NCI-H1092 (cell line): ENCODE data around the gene TUSC2.
A peak's percentile ranks its signal among the peaks of the same experiment; 100 is the strongest.

ENCODE experiments used
- DNase-seq: peaks from one replicate; lab custom pipeline; 2025; lab: John Stamatoyannopoulos, UW

Gene TUSC2

DNA sequence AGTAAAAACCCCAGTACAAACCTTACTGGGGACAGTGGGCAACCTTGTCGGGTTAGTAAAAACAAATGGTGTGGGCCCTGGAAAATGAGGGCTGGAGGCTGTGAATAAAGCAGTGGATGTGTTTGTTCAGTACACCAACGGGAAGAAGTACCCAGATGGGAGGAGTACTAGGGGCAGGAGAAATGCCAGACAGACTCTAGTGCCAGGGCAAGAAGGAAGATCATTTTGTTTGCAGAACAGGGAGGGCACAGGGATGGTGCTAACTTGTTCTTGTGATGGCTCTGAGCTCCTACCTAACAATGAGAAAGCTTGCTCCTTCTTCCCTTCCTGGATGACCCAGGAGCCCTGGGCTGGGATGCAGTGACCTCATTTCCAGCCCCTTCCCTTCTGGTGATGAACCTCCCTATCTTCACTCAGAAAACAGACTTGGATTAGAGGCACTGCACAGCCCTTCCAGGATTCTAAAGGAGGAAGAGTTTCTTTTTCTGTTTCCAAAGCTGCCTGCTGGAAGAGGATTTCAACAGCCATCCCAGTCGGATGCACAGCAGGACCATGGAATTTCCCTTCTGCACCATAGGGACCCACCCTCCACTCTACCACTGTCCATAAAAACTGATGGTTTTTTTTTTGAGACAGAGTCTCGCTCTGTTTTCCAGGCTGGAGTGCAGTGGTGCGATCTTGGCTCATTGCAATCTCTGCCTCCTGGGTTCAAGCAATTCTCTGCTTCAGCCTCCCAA, 6.5 kb upstream of the TUSC2 start:
- no peak for DNase-seq

DNA sequence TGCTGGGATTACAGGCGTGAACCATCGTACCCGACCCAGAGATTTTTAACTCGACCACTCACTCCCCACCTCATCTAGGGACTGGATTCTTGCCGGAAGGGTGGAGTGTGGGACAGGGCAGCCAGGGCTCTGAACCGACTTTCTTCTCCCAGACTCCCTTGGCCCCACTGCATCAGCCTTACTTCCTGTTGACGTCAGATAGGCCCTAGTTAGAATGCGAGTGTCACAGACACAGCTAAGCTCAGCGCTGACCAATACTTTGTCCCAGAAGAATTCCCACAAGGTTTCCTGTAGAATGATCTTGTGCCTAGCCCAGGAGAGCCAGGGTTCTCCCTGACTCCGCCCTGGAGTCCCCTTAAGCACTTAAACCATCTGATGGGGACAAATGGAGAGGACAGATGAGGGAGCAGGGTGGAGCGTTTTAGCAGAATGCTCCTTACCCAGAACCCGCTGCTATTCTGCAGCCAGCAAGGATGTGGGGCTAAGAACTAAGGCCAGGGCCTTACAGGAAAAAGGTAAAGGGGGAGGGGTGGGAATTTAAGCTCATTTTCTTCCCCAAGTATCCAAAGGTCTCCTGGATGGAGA, 5.8 kb upstream of the TUSC2 start:
- no peak for DNase-seq

DNA sequence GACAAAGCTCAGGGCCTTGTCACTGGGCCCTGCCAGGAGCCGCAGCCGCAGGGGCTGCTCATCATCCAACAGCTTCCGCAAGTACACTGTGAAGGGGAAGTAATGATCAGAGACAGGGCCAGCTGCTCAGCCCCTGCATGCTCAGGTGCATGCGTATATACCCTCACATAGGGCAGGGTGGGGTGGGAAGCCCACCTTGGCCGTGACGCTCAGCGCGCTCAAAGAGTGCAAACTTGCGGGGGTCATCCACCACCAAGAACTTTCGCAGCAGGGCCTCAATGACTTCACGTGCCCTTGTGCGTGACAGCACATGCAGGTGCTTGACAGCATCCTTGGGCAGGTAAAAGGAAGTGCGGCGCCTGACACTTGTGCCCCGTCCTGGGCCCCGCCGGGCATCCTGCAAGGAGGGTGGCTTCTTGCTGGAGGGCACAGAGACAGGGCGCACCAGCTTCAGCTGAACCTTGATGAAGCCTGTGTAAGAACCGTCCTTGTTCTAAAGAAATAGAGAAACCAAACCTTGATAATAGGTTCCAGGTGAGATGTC, 3.4 kb upstream of the TUSC2 start:
- no peak for DNase-seq

DNA sequence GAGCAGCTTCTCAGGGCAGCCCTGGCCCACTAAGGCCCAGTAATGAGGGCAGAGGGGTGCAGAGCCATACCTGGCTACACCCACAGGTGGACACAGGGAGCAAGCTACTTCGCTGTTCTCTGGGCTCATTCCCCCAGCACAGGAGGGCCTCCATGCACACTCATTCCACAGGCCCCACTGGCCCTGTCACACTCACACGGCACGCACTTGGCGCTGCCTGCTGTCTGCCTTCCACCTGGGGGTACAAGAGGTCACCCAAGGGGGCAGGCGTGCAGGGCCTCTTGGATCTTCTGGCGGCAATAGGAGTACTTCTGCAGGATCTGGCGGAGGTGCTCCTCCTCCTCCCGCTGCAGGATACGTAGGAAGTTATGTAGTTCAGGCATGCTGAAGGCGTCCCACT, 2.3 kb upstream of the TUSC2 start:
- DNase-seq = no peak

DNA sequence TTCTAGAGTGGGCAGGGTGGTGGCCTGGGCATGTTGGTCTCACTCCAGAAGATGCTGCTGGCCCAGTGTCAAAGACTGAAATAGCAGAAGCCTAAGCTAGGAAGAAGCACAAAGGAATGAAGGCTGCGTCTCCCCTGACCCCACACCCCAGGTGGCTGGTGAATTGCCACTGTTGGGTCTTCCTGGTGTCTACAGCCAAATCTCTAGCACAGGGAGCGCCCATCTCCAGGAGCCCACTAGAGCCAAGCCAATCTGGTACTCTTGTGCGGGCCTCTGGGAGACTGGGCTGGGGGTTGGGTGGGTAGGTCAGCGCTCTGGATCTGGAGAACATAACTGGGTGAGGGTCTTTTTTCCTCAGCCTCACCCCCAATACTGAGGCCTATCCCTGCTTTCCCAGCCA, 894 bp downstream of the TUSC2 start:
- DNase-seq = no peak

DNA sequence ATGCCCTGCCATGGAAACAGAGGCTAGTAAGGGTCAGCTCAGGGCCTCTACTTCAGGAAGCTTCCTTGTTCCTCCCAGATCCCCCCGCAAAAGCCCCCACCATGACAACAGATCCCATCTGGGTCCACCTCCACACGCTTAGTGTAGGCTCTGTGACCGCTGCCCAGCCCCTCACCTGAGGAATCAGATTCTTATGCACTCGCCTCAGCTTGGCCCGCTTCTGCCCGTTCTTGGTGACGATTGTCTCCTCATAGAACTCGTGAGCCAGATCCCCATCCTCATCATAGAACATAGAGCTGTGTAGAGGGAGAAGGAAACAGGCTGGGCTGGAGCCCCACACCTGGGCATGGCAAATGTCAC, 1.9 kb downstream of the TUSC2 start:
- DNase-seq = no peak

DNA sequence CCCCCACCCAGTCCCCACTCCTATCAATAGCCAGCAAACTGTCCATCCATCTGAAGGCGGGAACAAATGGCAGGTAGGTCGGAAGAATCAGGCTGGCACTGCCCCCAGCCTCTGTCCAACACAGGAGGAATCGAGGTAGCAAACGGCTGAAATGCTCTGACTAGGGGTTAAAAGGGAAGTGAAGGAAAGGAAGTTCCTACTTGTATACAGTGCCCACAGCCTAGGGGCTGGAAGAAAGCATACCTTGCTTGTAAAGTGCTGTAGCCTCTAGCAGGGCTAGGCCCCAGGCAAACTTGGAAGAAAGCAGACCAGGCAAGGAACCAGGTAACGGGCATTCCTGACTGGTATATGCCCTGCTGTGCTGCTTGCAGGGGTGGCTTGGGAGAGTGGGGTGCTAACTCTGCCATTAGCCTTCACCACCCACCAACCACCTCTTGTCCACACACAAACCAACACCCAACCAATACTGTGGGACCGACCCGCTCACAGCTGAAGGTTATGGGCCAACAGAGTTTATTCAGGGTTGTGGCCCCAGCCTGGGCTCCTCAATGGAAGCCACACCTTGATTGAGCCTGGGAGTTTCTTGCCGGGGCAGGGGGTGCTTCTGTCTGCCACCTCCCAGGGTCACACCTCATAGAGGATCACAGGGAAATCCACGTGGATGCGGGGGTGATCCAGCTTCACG, 2.4 kb downstream of the TUSC2 start:
- no peak for DNase-seq

DNA sequence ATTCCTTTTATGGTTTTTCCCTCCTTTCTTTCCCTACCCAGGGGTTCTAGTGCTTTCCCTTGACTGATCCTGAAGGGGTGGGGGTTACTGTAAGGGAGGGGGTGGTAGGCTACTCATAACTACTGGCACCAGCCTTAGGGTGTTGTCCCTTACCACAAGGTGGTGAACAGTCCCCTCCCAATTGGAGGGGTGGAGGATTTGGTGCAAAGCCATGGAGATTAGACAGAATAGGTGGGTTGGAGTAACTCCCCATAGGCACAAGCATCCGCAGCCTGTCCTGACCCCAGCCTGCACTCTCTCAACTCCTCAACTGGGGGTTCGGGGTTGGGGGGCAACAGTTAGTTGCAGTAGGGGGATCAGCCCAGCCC, 2.9 kb downstream of the TUSC2 start:
- no peak for DNase-seq

DNA sequence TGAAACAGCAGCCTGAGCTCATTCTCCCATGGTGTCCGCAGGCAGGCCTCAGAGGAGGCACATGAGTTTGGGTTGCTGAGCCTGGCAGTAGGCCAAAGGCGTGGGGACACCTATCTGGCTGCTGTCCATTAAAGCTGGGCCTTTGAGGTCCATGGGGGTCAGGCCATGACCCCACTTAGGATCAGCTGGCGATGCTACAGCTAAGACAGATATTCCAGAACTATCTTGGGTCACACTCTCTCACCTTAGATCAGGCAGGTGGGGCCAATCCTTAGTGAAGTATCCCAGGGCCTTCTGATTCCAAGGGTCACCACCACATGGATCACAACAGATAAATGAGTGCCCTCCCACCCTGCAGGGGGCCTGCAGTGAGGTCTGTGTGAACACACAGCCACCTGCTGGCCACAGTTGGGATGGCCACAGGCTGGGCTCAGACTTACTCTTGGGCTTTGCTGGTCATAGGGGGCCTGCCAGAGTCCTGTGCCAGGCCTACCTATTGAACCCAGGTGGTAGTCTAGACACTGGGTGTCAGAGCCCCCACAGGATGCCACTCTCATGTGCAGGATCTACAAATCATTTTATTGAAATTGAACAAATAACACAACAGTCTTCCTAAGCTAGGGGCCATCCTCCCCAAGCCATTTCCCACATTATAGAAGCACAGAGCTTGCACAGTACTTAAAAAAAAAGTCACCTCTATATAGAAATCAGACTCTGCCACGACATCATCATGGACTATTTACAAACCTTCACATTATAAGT, 3.5 kb downstream of the TUSC2 start:
- peak; percentile 25 for DNase-seq

DNA sequence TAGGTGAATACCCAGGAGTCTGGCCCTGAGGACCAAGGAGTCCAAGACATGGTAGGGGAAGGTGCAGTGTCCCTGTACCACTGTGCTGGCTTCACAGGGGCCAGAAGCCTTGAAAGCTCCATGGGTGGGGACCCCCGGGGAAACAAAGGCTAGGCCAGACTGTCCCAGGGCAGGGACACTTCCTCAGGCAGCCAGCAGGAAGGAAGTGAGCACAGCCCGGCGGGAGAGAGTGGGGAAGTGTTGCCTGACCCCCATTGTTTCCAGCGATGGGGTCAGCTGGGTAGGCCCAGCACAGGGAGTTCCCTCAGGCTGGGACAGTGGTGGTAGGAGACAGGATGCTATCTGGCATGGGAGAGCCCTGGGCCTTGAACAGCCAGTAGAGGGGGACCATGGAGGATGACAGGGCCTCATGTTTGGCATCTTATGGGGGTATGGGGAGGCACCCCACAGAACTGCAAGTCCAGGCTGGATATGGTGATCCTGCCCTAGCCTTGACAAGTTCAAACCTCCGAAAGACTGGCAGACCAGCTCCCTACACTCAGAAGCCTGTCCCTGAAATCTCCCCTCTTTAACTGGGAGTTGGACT, 4.3 kb downstream of the TUSC2 start:
- DNase-seq = no peak

DNA sequence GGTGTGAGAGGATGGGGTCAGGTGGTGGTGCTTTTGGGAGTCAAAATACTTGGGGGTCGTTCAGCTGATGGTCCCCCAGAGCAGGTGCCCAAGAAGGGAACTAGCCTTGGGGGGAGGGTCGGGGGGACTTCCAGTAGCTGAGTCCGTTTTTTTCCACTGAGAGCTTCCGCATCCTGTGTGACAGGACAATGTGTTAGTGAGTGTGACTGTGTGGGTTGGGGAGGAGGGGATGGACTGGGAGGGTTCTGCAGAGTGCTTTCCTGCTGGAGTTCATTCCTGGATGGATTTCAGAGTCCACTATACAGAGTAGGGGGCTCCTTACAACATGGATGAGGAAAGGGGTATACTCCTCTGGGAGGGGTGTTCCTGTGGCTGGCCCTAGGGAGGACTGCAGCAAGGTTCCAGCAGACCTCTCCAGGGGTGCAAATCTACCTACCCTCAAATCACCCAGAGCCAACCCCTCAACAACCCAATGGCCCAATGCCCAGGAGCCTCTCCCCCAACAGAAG, 4.9 kb downstream of the TUSC2 start:
- no peak for DNase-seq

DNA sequence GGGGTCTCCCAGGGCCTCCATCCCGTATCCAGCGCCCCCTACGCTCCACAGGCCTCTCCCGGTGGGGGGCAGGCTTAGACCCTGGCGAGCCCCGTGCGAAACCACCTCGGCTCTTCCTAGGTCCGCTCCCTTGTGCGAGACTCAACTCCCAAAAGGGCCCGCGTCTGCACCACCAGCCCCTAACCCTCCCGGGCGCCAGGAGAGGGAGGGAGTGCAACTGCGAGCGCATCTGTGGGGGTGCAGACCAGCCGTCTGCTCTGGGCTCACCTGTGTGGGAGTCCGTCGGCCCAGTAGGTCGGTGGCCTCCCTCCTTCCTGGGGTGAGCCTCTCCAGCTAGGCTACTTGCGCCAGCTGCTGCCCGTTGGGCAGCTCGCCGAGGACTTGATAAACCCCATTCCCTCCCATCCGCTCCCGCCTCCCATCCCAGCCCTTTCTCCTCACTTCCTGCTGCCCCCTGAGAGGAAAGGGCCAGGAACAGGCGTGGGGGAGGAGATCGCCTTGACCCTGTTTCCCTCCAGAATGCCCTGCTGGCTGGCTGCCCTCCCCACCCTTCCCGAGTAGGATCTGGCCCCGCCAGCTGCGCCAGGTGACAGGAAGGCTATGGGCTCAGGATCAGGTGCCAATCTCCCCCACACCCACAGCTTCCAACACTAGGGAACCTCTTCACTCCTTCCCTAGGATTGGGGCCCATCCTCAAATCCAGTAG, 5.5 kb downstream of the TUSC2 start, which contains the start of gene HYAL2:
HYAL2 (minus strand) TSS at position 360 of the 706 bp plus-strand sequence. CDS start 2,256 bp downstream, outside the sequence.
- peak; percentile 33 for DNase-seq

DNA sequence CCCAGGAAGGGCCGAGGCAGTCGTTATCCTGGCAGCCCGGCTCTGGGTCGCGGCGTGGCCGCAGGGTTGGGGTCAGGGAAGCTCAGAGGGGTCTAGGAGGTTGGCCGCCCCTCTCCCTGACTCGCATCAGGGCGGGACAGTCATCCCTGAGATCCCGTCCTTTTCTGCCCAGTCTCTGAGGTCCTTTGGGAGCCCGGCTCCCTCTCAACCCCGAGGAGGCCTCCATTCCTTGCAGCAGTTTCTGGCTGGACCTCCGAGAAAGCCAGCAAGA, 6.0 kb downstream of the TUSC2 start:
- DNase-seq = no peak

DNA sequence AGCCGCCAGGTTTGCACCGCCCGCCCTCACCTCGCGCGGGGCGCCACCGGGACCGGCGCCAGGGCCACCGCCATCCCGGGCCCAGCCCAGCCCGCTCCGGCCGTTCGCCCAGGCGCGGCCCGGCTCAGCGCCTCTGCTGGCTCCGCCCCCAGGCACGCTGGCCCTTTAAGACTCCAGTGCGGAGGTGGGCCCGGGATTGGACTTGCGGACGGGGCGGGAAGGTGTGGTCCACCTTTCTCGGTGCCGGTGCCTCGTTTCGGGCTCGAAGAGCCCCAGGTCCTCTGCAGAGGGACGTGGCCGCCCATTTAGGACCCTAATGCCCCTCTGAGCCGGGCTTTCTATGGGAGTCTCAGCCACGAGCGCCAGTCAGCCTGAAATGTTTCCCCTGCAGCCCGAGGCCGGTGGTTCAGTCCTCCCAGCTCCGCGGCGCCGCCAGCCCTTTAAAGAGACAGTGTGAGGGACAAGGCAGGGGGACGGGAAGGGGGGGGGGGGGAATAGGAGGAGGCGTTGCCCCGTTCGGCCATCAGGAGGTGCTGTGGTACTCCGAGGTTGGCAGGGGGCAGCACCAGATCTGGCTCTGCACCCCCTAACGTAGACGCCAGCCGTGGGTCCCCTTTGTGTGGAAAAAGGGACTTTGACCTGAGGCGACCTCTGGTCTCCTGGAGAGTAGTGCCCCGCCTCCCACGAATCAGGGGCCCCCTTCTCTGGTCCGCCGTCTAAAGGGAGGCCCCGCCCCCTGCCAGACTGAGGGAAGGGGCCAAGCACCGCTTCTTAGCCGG, 6.5 kb downstream of the TUSC2 start:
- peak; percentile 65 for DNase-seq

DNA sequence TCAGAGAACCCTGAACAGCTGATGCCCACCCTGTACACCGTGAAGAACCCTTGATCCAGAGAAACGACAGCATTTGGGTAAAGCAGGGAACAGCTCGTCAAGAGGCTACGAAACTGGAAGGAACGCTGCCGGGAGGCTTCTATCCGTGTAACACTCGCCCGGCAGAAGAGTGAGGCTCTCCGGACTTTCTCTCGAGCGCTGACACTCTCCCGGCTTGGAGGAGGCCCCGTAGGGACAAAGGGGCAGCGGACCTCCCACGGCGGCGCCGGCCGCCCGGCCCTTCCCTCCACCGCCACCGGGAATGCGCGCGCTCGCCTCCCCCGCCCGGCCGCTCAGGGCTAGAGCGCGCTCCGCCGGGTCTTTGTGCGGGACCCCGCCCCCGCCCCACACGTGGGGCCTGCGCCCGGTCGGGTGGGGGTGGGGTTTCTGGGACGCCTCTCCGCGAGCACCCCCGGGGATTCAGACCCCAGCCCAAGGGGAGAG, 7.1 kb downstream of the TUSC2 start:
- DNase-seq = peak; percentile 53

DNA sequence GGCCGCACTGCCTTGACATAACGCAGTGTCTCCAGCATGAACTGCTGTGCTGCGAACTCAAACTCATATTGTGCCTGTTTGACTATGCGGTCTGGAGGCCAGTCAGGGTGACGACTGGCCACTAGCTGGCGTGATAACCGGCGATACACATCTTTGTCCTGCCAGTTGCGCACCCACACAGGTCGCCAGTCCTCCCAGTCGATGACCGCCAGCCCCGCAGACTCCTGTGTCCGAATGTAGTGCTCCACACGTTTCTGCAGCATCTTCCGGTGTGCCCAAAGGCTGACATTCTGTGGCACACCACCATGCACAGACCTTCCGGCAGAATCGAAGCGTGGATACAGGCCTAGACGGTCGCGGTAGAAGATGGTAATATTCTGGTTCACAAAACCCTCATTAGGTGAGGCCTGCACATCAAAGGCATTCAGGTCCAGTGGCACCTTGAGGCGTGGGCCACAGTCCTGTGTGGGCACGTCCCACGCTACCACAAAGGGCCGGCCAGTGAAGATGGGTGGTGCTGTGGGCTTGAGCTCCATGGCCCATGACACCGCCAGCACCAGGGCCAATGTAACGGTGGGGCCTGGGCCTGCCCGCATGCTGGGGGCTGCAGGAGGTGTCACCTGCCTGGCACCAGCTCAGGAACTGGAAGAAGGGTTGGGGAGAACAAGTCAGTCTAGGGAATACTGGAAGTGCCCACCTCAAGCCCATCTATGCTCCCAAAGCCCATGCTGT, 8.0 kb downstream of the TUSC2 start:
- DNase-seq = no peak

DNA sequence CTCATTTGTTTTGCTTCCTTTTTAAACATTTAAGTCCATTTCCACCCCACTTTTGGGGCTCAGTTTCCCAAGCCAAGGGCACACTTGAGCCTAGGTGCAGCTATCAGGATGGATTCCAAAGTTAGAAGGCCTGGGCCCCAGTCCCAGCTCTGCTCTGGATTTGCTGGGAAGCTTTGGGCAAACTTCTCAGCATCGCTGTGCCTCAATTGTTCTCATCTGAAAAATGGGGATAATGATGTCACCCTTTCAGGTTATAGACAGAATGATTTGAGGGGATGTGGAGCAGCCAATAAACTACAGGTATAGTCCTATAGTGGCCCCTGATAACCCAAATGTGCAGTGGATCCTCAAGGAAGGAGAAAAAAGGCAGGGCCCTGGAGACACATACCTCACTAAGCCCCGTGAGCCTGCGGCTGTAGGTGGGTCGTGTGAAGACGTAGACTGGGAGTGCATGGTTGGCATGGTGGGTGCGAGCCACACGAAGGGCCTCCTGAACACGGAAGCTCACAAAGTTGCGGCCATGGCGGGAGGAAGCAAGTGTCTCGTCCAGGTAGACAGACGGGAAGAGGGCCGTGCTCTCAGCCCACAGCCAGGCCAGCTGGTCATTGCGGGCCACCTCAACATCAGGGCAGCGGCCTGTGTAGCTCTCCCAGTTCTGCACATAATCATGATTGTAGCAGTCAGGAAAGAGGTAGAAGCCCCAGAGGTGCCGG, 8.7 kb downstream of the TUSC2 start:
- no peak for DNase-seq

DNA sequence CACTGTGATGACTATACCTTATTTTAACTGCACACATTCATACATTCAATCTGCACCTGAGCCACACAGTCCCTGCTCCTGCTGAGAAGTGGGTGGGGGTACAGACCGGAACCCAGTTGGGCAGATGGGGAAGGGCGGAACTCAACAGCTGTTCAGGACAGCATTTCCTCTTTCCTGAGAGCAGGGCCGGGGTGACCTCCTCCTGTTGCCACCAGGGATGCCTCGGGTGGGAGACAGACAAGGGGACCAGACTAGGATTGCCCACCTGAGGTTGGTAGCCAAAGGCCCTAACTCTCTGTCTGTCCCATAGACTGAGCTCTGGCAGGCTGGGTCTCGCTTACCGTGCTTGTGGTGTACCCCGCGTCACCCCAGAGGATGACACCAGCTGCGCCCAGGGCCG, 9.4 kb downstream of the TUSC2 start:
- no peak for DNase-seq

DNA sequence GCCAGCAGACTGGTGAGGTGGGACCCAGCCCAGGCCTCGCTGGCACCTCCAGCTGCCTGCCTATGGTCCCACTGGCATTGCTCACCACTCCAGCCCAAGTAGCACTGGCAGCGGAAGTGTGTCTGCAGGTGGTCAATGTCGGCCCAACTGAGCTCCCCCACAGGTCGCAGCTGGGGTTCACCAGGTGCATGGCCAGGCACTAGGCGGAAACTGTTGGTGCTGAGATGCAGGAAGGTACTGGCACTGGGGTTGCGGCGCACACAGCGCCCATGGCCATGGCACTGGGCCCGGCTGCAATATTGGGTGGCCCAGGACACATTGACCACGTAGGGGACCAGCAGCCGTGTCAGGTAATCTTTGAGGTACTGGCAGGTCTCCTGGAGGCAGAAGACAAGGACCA, 9.9 kb downstream of the TUSC2 start:
- DNase-seq = no peak
